K562 (cell line): Measurements from ENCODE around the gene MICALL2. TPM values are rescaled to one million over a fixed set of nuclear protein-coding genes. Genes with fewer than 3 reads are reported as not detected.

ENCODE experiments used
- DACH1 ChIP-seq: fragments of 450-650 bp; IDR thresholded peaks from 2 replicates; pipeline ENCODE4 v1.6.1; 2018; ENCODE audit not compliant: partially characterized antibody
- GABPB1 ChIP-seq: sonication (generic); formaldehyde crosslinking; IDR thresholded peaks from 2 replicates; pipeline ENCODE4 v1.8.0; 2022; ENCODE audit warnings: mild to moderate bottlenecking, missing genetic modification reagents
- GATAD2A ChIP-seq: fragments of 450-650 bp; IDR thresholded peaks from 2 replicates; pipeline ENCODE4 v1.6.1; 2017
- HNRNPK ChIP-seq: fragments of 200-400 bp; formaldehyde crosslinking; IDR thresholded peaks from one replicate; pipeline ENCODE4 v1.6.1; 2018; ENCODE audit warnings: mild to moderate bottlenecking, low read depth, low read length; ENCODE audit not compliant: poor library complexity, severe bottlenecking
- PHF8 ChIP-seq: fragments of 200-600 bp; sonication (generic); IDR thresholded peaks from 2 replicates; pipeline ENCODE4 v1.6.1; 2012; ENCODE audit warnings: mixed run types, mild to moderate bottlenecking, inconsistent platforms, low read length, moderate library complexity, borderline replicate concordance
- PREB ChIP-seq: sonication (generic); formaldehyde crosslinking; IDR thresholded peaks from 2 replicates; pipeline ENCODE4 v1.8.1; 2023; ENCODE audit warnings: mild to moderate bottlenecking, missing genetic modification reagents
- RB1 ChIP-seq: fragments of 450-650 bp; IDR thresholded peaks from 2 replicates; pipeline ENCODE4 v1.6.1; 2017; ENCODE audit warnings: low read depth, mild to moderate bottlenecking
- REST ChIP-seq, 2 experiments: fragments of 450-650 bp; formaldehyde crosslinking in 1 of 2; IDR thresholded peaks; 2 replicates each; pipeline versions ENCODE4 v1.4.0 to v1.6.1; 2014 to 2020; ENCODE audit warnings: mild to moderate bottlenecking in 2 of 2, borderline replicate concordance in 1 of 2, low read depth in 1 of 2
- SIN3A ChIP-seq, 2 experiments: fragments of 150-350 bp in 1 of 2; IDR thresholded peaks; 2 replicates each; pipeline ENCODE4 v1.6.1; 2011 to 2016; ENCODE audit warnings: borderline replicate concordance in 2 of 2, low read depth in 2 of 2, low read length in 2 of 2, mild to moderate bottlenecking in 2 of 2, moderate library complexity in 2 of 2; ENCODE audit not compliant: control insufficient read depth in 1 of 2
- SPI1 ChIP-seq: IDR thresholded peaks from 2 replicates; pipeline ENCODE4 v1.6.1; 2011; ENCODE audit warnings: low read depth, low read length, control low read depth, borderline replicate concordance
- TSC22D4 ChIP-seq: fragments of 450-650 bp; IDR thresholded peaks from 2 replicates; pipeline ENCODE4 v1.6.1; 2016; ENCODE audit warnings: missing genetic modification characterization, missing biosample characterization, control low read depth
- ZFX ChIP-seq: sonication (generic); formaldehyde crosslinking; IDR thresholded peaks from 2 replicates; pipeline ENCODE4 v1.8.0; 2022; ENCODE audit warnings: mild to moderate bottlenecking, missing genetic modification reagents, moderate library complexity
- ZNF316 ChIP-seq: fragments of 450-650 bp; IDR thresholded peaks from 2 replicates; pipeline ENCODE4 v1.6.1; 2016
- ZNF76 ChIP-seq: fragments of 250-450 bp; sonication (Bioruptor Pico); IDR thresholded peaks from 2 replicates; pipeline ENCODE4 v1.4.0; 2020; ENCODE audit warnings: mild to moderate bottlenecking, moderate library complexity, borderline replicate concordance
- polyA plus RNA-seq, 8 experiments: library from polyadenylated mRNA; depleted of rRNA in 4 of 8; stranded (reverse) in 5 of 8; unstranded in 3 of 8; fragments of >200 nt; fragmentation: Nextera tagmentation in 2 of 8; fragmentation: Illumina TruSeq in 1 of 8; extraction: Ambion mirVana in 2 of 8; extraction: Trizol in 1 of 8; gene quantifications; 2 replicates each; pipeline versions ENCODE4 v1.2.1 to v1.2.3, GENCODE V29; 2011 to 2014; ENCODE audit warnings: inconsistent platforms in 1 of 8, missing spikeins in 1 of 8
- total RNA-seq, 7 experiments: library from RNA; depleted of rRNA in 6 of 7; stranded (reverse); fragments of >200 nt in 6 of 7; fragmentation: Illumina TruSeq in 2 of 7; extraction: Trizol in 2 of 7; gene quantifications; 2 replicates each; pipeline versions ENCODE4 v1.2.1 to v1.2.3, GENCODE V29; 2011 to 2021; ENCODE audit warnings: low replicate concordance in 1 of 7

MICALL2 gene
- total and polyA plus RNA-seq, 9 of the 15 experiments (the other 6 are each of a cell fraction or from before 2014, with no cell fraction given): 1.8 to 103 (median 17.0) TPM

- TF ChIP-seq ZNF76 (CRISPR knock-in tag) (peak; percentile 62; the same call in 1 of the 2 replicates), ZFX (CRISPR knock-in tag) (peak; percentile 31; the same call in 1 of the 2 replicates), PHF8 (no peak; the same call in 1 of the 2 replicates), TSC22D4 (tag) (no peak), GABPB1 (CRISPR knock-in tag) (0 out of 2 replicates have a peak, but pooled peaks have one; percentile 10), RB1 (no peak), PREB (CRISPR knock-in tag) (no peak), DACH1 (no peak), HNRNPK (no peak), REST (IDR thresholded peaks at IDR 0.05; ENCODE audit: borderline replicate concordance) (no peak), REST (CRISPR knock-in tag; IDR thresholded peaks at IDR 0.05; ENCODE audit: low read depth) (0 out of 2 replicates have a peak, but pooled peaks have one; percentile 37), SPI1 (no peak), ZNF316 (no peak), GATAD2A (peak; percentile 88), SIN3A (IDR thresholded peaks at IDR 0.05; ENCODE audit: borderline replicate concordance in 2 of 2, control insufficient read depth in 1 of 2, low read depth in 2 of 2, low read length in 2 of 2) (0 out of 4 replicates have a peak, but pooled peaks of 1 of the 2 experiments have one; percentile 14)
Observed at GRCh38 chr7:1459920-1460820, 900 bp upstream of the MICALL2 start (continued).
